K562 (cell line): ENCODE measurements around the gene RUNDC3A. TPM values are rescaled to one million over a fixed set of nuclear protein-coding genes. Genes with fewer than 3 reads are reported as not detected.
A peak's percentile ranks its signal among the peaks of the same experiment; 100 is the strongest.

Experiments used
- ATAC-seq: fragments of 200-7000 bp; cut with Tn5 transposase; 3 replicates; pipeline ENCODE4 v1.9.1; 2020; ENCODE audit warnings: moderate library complexity
- BruUV-seq: library from RNA; stranded (reverse); fragments of 400-500 nt; replicated peaks from 2 replicates; lab custom pipeline; 2021; lab: Mats Ljungman, UMichigan
- CTCF ChIA-PET: fragments of 300-600 bp; formaldehyde crosslinking; extraction: SDS; loops from one replicate; lab custom pipeline; 2021; ENCODE audit warnings: low intra/inter-chr PET ratio; lab: Yijun Ruan, JAX
- POLR2A ChIA-PET: fragments of 300-600, 350-650 bp; sonication (Branson Sonifier 250); formaldehyde crosslinking; extraction: SDS; loops from one replicate; lab custom pipeline; 2021; ENCODE audit warnings: antibody characterized with exemption, inconsistent platforms; lab: Yijun Ruan, JAX
- DNase-seq, 4 experiments: peaks; one replicate each; pipeline versions ENCODE4 v3.0.0 to v3.0.0-alpha.2; 2011 to 2018; ENCODE audit warnings: low spot score in 3 of 4, mixed read lengths in 3 of 4; ENCODE audit errors: extremely low read depth in 1 of 4
- FAIRE-seq: peaks from 2 replicates; lab custom pipeline; 2011; peaks lifted over from hg19 to GRCh38; lab: Jason Lieb, UNC
- H2AFZ ChIP-seq: 2 replicates; pipeline ENCODE4 v1.6.0; 2011; ENCODE audit warnings: low read depth, low read length, control low read depth, inconsistent platforms
- H3K27ac ChIP-seq: fragments of 200-600 bp; 3 replicates; pipeline ENCODE4 v1.8.0; 2011; ENCODE audit warnings: low read depth, mild to moderate bottlenecking, control low read depth, inconsistent platforms, low read length, moderate library complexity, mixed read lengths; ENCODE audit errors: extremely low read depth
- H3K27me3 ChIP-seq, 2 experiments: fragments of 300-600 bp in 1 of 2; 2 replicates in 1 of 2; 3 replicates in 1 of 2; pipeline versions ENCODE4 v1.6.0 to v1.8.0; 2011; ENCODE audit warnings: inconsistent platforms in 2 of 2, low read length in 2 of 2, mild to moderate bottlenecking in 1 of 2, mixed read lengths in 1 of 2, moderate library complexity in 1 of 2; ENCODE audit not compliant: control insufficient read depth in 2 of 2, insufficient read depth in 2 of 2
- H3K36me3 ChIP-seq: fragments of 300-600 bp; 3 replicates; pipeline ENCODE4 v1.8.0; 2011; ENCODE audit warnings: mild to moderate bottlenecking, low read length, inconsistent platforms; ENCODE audit not compliant: control insufficient read depth, insufficient read depth
- H3K4me1 ChIP-seq, 2 experiments: fragments of 200-600 bp in 1 of 2; replicated peaks in 1 of 2; 2 replicates in 1 of 2; 3 replicates in 1 of 2; pipeline versions ENCODE4 v1.5.1 to v1.8.0; 2011; ENCODE audit warnings: inconsistent platforms in 2 of 2, low read length in 2 of 2, mild to moderate bottlenecking in 1 of 2, mixed read lengths in 1 of 2, moderate library complexity in 1 of 2; ENCODE audit not compliant: control insufficient read depth in 2 of 2, insufficient read depth in 2 of 2
- H3K4me2 ChIP-seq: 2 replicates; pipeline ENCODE4 v1.6.1; 2011; ENCODE audit warnings: low read length, control low read depth, inconsistent platforms, mixed read lengths; ENCODE audit not compliant: insufficient read depth
- H3K4me3 ChIP-seq: fragments of 200-600 bp; sonication (generic), shearing (Covaris generic); 2 replicates; pipeline ENCODE4 v1.5.1; 2016; ENCODE audit warnings: control low read depth, inconsistent platforms
- H3K79me2 ChIP-seq: fragments of 200-600 bp; 3 replicates; pipeline ENCODE4 v1.8.0; 2011; ENCODE audit warnings: low read length, inconsistent platforms; ENCODE audit not compliant: control insufficient read depth, insufficient read depth
- H3K9ac ChIP-seq, 2 experiments: 2 replicates each; pipeline versions ENCODE4 v1.6.0 to v1.6.1; 2011; ENCODE audit warnings: low read depth in 2 of 2, low read length in 2 of 2, control low read depth in 1 of 2, inconsistent platforms in 1 of 2, mild to moderate bottlenecking in 1 of 2, mixed read lengths in 1 of 2; ENCODE audit not compliant: insufficient read depth in 1 of 2
- H3K9me1 ChIP-seq: one replicate; pipeline ENCODE4 v1.6.0; 2011; ENCODE audit warnings: inconsistent platforms, mild to moderate bottlenecking, low read length, moderate library complexity; ENCODE audit not compliant: control insufficient read depth, insufficient read depth
- H3K9me3 ChIP-seq: replicated peaks from 2 replicates; pipeline ENCODE4 v1.5.1; 2011; ENCODE audit warnings: low read depth, low read length, inconsistent platforms; ENCODE audit not compliant: control insufficient read depth, insufficient read depth
- H4K20me1 ChIP-seq: replicated peaks from 2 replicates; pipeline ENCODE4 v1.6.1; 2011; ENCODE audit warnings: low read length, inconsistent platforms, mixed read lengths; ENCODE audit not compliant: control insufficient read depth, insufficient read depth
- ZSCAN32 ChIP-seq: fragments of 450-650 bp; formaldehyde crosslinking; IDR thresholded peaks from 2 replicates; pipeline ENCODE4 v1.4.0; 2020; ENCODE audit warnings: mild to moderate bottlenecking, moderate library complexity
- WGBS: fragments of 100-300 bp; shearing (Covaris generic); methylation state at CpG from one replicate; pipeline ENCODE4 v1.1.6; 2016; ENCODE audit warnings: low coverage, mixed read lengths; ENCODE audit not compliant: insufficient coverage; ENCODE audit errors: missing lambda C conversion rate; 5-methylcytosine and 5-hydroxymethylcytosine counted together
- in situ Hi-C: fragments of 300-500 bp; cut with MboI; formaldehyde crosslinking; loops from 4 replicates; pipeline ENCODE4 v1.15.0; 2018; ENCODE audit warnings: inconsistent platforms, mixed read lengths
- intact Hi-C: fragments of 100-400 bp; cut with micrococcal nuclease; formaldehyde crosslinking; loops from 2 replicates; pipeline ENCODE4 v1.14.2; 2022
- polyA plus RNA-seq, 8 experiments: library from polyadenylated mRNA; depleted of rRNA in 4 of 8; stranded (reverse) in 5 of 8; unstranded in 3 of 8; fragments of >200 nt; fragmentation: Nextera tagmentation in 2 of 8; fragmentation: Illumina TruSeq in 1 of 8; extraction: Ambion mirVana in 2 of 8; extraction: Trizol in 1 of 8; gene quantifications; 2 replicates each; pipeline versions ENCODE4 v1.2.1 to v1.2.3, GENCODE V29; 2011 to 2014; ENCODE audit warnings: inconsistent platforms in 1 of 8, missing spikeins in 1 of 8
- total RNA-seq, 7 experiments: library from RNA; depleted of rRNA in 6 of 7; stranded (reverse); fragments of >200 nt in 6 of 7; fragmentation: Illumina TruSeq in 2 of 7; extraction: Trizol in 2 of 7; gene quantifications; 2 replicates each; pipeline versions ENCODE4 v1.2.1 to v1.2.3, GENCODE V29; 2011 to 2021; ENCODE audit warnings: low replicate concordance in 1 of 7
- TF ChIP-seq, protein P1 (sequence below): sonication (generic); formaldehyde crosslinking; IDR thresholded peaks from 2 replicates; pipeline ENCODE4 v1.8.1; 2023; ENCODE audit warnings: mild to moderate bottlenecking, missing genetic modification reagents

RUNDC3A gene
- total and polyA plus RNA-seq, 9 of the 15 experiments (the other 6 are each of a cell fraction or from before 2014, with no cell fraction given) = not detected

DNA sequence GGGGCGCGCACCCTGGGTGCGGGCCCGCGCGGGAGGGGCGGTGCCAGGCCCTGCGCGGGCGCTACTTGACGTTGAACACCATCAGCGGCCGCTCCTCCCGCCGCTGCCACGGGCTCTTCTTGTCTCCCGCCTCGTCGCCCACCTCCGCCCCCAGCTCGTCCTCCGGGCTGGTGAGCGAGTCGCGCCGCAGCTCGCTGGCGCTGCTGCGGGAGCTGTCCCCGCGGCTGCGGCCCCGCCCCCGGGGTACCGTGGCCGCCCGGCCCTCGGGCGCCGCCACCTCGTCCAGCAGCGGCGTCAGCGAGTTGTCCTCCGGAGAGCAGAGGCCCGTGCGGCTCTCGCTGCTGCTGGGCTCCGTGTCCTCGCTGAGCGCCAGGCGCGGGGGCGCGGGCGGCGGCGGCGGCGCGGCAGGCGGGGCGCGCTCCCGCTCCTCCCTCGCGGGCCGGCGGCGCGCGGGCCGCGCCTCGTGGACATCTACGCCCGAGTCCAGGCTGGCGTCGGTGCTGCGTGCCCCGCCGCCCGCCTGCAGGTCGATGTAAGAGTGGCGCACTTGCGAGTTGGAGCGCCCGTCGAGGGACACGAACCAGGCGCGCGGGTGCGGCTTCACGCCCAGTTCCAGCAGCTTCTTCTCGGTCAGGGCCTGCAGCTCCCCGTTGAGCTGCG, 45.4 kb downstream of the RUNDC3A start:
- no peaks in the 10 kb centered on the region; the same call in 1 of the 2 replicates for H4K20me1 ChIP-seq
- TF ChIP-seq, protein P1, sequence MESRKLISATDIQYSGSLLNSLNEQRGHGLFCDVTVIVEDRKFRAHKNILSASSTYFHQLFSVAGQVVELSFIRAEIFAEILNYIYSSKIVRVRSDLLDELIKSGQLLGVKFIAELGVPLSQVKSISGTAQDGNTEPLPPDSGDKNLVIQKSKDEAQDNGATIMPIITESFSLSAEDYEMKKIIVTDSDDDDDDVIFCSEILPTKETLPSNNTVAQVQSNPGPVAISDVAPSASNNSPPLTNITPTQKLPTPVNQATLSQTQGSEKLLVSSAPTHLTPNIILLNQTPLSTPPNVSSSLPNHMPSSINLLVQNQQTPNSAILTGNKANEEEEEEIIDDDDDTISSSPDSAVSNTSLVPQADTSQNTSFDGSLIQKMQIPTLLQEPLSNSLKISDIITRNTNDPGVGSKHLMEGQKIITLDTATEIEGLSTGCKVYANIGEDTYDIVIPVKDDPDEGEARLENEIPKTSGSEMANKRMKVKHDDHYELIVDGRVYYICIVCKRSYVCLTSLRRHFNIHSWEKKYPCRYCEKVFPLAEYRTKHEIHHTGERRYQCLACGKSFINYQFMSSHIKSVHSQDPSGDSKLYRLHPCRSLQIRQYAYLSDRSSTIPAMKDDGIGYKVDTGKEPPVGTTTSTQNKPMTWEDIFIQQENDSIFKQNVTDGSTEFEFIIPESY (CRISPR knock-in tag) = peak; percentile 8; the same call in 1 of the 2 replicates
- TF ChIP-seq ZSCAN32 = no peak
- no peaks in the 10 kb centered on the region for H3K9me3 ChIP-seq
- ATAC-seq (no peak), FAIRE-seq (no peak), DNase-seq (peak in 2 of 4 experiments; percentile 13 to 16)
- 94% methylated on average over 28 of the region's 98 CpGs for WGBS
- no peaks in the 10 kb centered on the region for H3K27me3 ChIP-seq
- no peaks in the 10 kb centered on the region for H3K79me2 ChIP-seq
- H3K36me3 ChIP-seq = peaks cover 5% of the 10 kb centered on the region; the same call in 1 of the 3 replicates
- POLR2A ChIA-PET = no interaction called here
- no peak overlapping the region for H3K9ac ChIP-seq
- no peak overlapping the region for H2AFZ ChIP-seq
- no peaks in the 10 kb centered on the region for H3K9me1 ChIP-seq
- H3K27ac ChIP-seq = no peak overlapping the region
- in situ Hi-C loops (no loop called here), intact Hi-C loops (no loop called here)
- H3K4me1 ChIP-seq = peaks cover 0 to 42% of the 10 kb centered on the region in 2 experiments; a peak in 2 of 5 replicates
- CTCF ChIA-PET = no interaction called here
- no TSS peak for BruUV-seq
- H3K4me3 ChIP-seq = no peak overlapping the region
- no peak overlapping the region for H3K4me2 ChIP-seq
